K562 (cell line): Measurements from ENCODE around the gene NTN3. TPM values are rescaled to one million over a fixed set of nuclear protein-coding genes. Genes with fewer than 3 reads are reported as not detected.

ENCODE experiments used
- ARID1B ChIP-seq: fragments of 450-650 bp; IDR thresholded peaks from 2 replicates; pipeline ENCODE4 v1.6.1; 2016; ENCODE audit warnings: antibody characterized with exemption, mild to moderate bottlenecking, inconsistent platforms
- ATF7 ChIP-seq: fragments of 450-650 bp; IDR thresholded peaks from 2 replicates; pipeline ENCODE4 v1.7.1; 2014; ENCODE audit warnings: mild to moderate bottlenecking, moderate library complexity
- BRD4 ChIP-seq: fragments of 200-600 bp; sonication (generic); IDR thresholded peaks from 2 replicates; pipeline ENCODE4 v1.6.1; 2017; ENCODE audit warnings: inconsistent platforms
- BRF1 ChIP-seq: IDR thresholded peaks from 3 replicates; pipeline ENCODE4 v1.6.1; 2011; ENCODE audit warnings: borderline replicate concordance, mild to moderate bottlenecking; ENCODE audit not compliant: insufficient read length; ENCODE audit errors: extremely low read depth
- FOXA1 ChIP-seq: fragments of 450-650 bp; IDR thresholded peaks from 2 replicates; pipeline ENCODE4 v1.6.1; 2016; ENCODE audit warnings: mild to moderate bottlenecking, borderline replicate concordance
- MAFF ChIP-seq: IDR thresholded peaks from 2 replicates; pipeline ENCODE4 v1.6.1; 2012; ENCODE audit warnings: low read length, improper control_type of control experiment
- MBD2 ChIP-seq: sonication (generic); IDR thresholded peaks from 2 replicates; pipeline ENCODE4 v1.6.1; 2016; ENCODE audit warnings: low read depth, borderline replicate concordance
- NFE2L1 ChIP-seq: fragments of 450-650 bp; IDR thresholded peaks from 2 replicates; pipeline ENCODE4 v1.6.1; 2016; ENCODE audit warnings: missing genetic modification characterization, low read depth, mild to moderate bottlenecking, missing compliant biosample characterization, moderate library complexity, borderline replicate concordance
- PURB ChIP-seq: sonication (generic); formaldehyde crosslinking; IDR thresholded peaks from 2 replicates; pipeline ENCODE4 v1.9.0; 2021; ENCODE audit warnings: low read depth, mild to moderate bottlenecking, missing genetic modification reagents
- RAD51 ChIP-seq: fragments of 450-650 bp; IDR thresholded peaks from 2 replicates; pipeline ENCODE4 v1.7.1; 2016; ENCODE audit warnings: low read depth, mild to moderate bottlenecking, borderline replicate concordance
- RB1 ChIP-seq: fragments of 450-650 bp; IDR thresholded peaks from 2 replicates; pipeline ENCODE4 v1.6.1; 2017; ENCODE audit warnings: low read depth, mild to moderate bottlenecking
- RBM14 ChIP-seq: fragments of 200-400 bp; formaldehyde crosslinking; IDR thresholded peaks from 2 replicates; pipeline ENCODE4 v1.6.1; 2018; ENCODE audit warnings: low read depth, mild to moderate bottlenecking, low read length, moderate library complexity, borderline replicate concordance; ENCODE audit not compliant: insufficient read depth
- RBM17 ChIP-seq: fragments of 200-400 bp; formaldehyde crosslinking; IDR thresholded peaks from 2 replicates; pipeline ENCODE4 v1.6.1; 2017; ENCODE audit warnings: low read depth, mild to moderate bottlenecking, low read length, borderline replicate concordance
- SIRT6 ChIP-seq: IDR thresholded peaks from one replicate; pipeline ENCODE4 v1.6.1; 2012; ENCODE audit warnings: low read depth, mild to moderate bottlenecking, control low read depth, inconsistent platforms, low read length, moderate library complexity
- SIX5 ChIP-seq, 2 experiments: IDR thresholded peaks; 2 replicates each; pipeline ENCODE4 v1.6.1; 2011; ENCODE audit warnings: low read length in 2 of 2, borderline replicate concordance in 1 of 2, low read depth in 1 of 2, mild to moderate bottlenecking in 1 of 2, moderate library complexity in 1 of 2; ENCODE audit not compliant: insufficient read depth in 1 of 2
- TBL1XR1 ChIP-seq, 2 experiments: IDR thresholded peaks; 2 replicates each; pipeline ENCODE4 v1.6.1; 2012; ENCODE audit warnings: improper control_type of control experiment in 2 of 2, low read length in 2 of 2, mild to moderate bottlenecking in 1 of 2
- ZNF232 ChIP-seq: sonication (generic); formaldehyde crosslinking; IDR thresholded peaks from 2 replicates; pipeline ENCODE4 v1.8.0; 2022; ENCODE audit warnings: mild to moderate bottlenecking, missing genetic modification reagents
- ZNF316 ChIP-seq: fragments of 450-650 bp; IDR thresholded peaks from 2 replicates; pipeline ENCODE4 v1.6.1; 2016
- polyA plus RNA-seq, 8 experiments: library from polyadenylated mRNA; depleted of rRNA in 4 of 8; stranded (reverse) in 5 of 8; unstranded in 3 of 8; fragments of >200 nt; fragmentation: Nextera tagmentation in 2 of 8; fragmentation: Illumina TruSeq in 1 of 8; extraction: Ambion mirVana in 2 of 8; extraction: Trizol in 1 of 8; gene quantifications; 2 replicates each; pipeline versions ENCODE4 v1.2.1 to v1.2.3, GENCODE V29; 2011 to 2014; ENCODE audit warnings: inconsistent platforms in 1 of 8, missing spikeins in 1 of 8
- total RNA-seq, 7 experiments: library from RNA; depleted of rRNA in 6 of 7; stranded (reverse); fragments of >200 nt in 6 of 7; fragmentation: Illumina TruSeq in 2 of 7; extraction: Trizol in 2 of 7; gene quantifications; 2 replicates each; pipeline versions ENCODE4 v1.2.1 to v1.2.3, GENCODE V29; 2011 to 2021; ENCODE audit warnings: low replicate concordance in 1 of 7
- TF ChIP-seq, protein P1 (sequence below): fragments of 450-650 bp; IDR thresholded peaks from 2 replicates; pipeline ENCODE4 v1.6.1; 2014; ENCODE audit warnings: low read depth, mild to moderate bottlenecking, moderate library complexity, borderline replicate concordance
- TF ChIP-seq, protein P2 (sequence below): fragments of 250-450 bp; sonication (Bioruptor Pico); IDR thresholded peaks from 2 replicates; pipeline ENCODE4 v1.8.0; 2022; ENCODE audit warnings: inconsistent platforms, mild to moderate bottlenecking, moderate library complexity, borderline replicate concordance
- TF ChIP-seq, protein P3 (sequence below): fragments of 450-650 bp; formaldehyde crosslinking; conservative IDR thresholded peaks from 2 replicates; pipeline ENCODE4 v1.4.0; 2022; ENCODE audit warnings: mild to moderate bottlenecking, missing genetic modification characterization
- TF ChIP-seq, protein P4 (sequence below): fragments of 250-450 bp; sonication (Bioruptor Pico); IDR thresholded peaks from 2 replicates; pipeline ENCODE4 v1.9.0; 2021; ENCODE audit warnings: mild to moderate bottlenecking, inconsistent platforms

NTN3 gene
- total and polyA plus RNA-seq, 9 of the 15 experiments (the other 6 are each of a cell fraction or from before 2014, with no cell fraction given): not detected

DNA sequence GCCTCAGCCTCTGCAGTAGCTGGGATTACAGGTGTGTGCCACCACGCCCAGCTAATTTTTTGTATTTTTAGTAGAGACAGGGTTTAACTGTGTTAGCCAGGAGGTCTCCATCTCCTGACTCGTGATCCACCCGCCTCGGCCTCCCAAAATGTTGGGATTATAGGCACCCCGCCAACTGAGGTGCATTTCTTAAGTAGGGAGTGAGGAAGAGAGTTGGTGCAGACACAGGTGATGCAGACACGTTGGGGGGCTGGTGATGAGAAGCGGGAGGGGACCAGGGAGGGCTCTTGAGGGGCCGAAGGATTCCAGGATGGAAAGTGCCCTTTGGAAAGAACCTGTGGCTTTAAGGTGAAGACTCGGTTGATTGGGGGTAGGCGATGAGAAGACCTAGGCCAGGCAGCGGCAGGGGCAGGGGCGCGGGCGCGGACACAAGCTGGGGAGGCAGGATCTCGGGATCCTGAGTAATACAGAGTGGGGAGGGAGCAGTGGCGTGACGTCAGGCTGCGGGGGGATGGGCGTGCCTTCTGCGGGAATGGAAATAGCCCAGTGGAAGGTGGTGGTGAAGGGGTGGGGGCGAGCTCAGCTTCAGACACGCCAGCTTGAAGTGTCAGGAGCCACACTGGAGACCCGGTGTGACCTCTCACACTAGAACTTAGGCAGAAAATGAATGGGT is 40.2 kb downstream of the NTN3 start (continued):
- no peak for TF ChIP-seq BRD4
- TF ChIP-seq ZNF232 (CRISPR knock-in tag): no peak
- TF ChIP-seq ZNF316: no peak
- TF ChIP-seq, protein P1, sequence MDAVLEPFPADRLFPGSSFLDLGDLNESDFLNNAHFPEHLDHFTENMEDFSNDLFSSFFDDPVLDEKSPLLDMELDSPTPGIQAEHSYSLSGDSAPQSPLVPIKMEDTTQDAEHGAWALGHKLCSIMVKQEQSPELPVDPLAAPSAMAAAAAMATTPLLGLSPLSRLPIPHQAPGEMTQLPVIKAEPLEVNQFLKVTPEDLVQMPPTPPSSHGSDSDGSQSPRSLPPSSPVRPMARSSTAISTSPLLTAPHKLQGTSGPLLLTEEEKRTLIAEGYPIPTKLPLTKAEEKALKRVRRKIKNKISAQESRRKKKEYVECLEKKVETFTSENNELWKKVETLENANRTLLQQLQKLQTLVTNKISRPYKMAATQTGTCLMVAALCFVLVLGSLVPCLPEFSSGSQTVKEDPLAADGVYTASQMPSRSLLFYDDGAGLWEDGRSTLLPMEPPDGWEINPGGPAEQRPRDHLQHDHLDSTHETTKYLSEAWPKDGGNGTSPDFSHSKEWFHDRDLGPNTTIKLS: no peak
- TF ChIP-seq, protein P2, sequence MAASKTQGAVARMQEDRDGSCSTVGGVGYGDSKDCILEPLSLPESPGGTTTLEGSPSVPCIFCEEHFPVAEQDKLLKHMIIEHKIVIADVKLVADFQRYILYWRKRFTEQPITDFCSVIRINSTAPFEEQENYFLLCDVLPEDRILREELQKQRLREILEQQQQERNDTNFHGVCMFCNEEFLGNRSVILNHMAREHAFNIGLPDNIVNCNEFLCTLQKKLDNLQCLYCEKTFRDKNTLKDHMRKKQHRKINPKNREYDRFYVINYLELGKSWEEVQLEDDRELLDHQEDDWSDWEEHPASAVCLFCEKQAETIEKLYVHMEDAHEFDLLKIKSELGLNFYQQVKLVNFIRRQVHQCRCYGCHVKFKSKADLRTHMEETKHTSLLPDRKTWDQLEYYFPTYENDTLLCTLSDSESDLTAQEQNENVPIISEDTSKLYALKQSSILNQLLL (CRISPR knock-in tag): no peak
- no peak for TF ChIP-seq BRF1
- peak; percentile 89 for TF ChIP-seq ATF7
- no peak for TF ChIP-seq SIX5 (IDR thresholded peaks at IDR 0.05; ENCODE audit: borderline replicate concordance in 1 of 2, insufficient read depth in 1 of 2, low read depth in 1 of 2, low read length in 2 of 2)
- TF ChIP-seq FOXA1: no peak
- no peak for TF ChIP-seq SIRT6
- no peak for TF ChIP-seq RAD51
- peak; percentile 12; the same call in 1 of the 2 replicates for TF ChIP-seq RB1
- TF ChIP-seq, protein P3, sequence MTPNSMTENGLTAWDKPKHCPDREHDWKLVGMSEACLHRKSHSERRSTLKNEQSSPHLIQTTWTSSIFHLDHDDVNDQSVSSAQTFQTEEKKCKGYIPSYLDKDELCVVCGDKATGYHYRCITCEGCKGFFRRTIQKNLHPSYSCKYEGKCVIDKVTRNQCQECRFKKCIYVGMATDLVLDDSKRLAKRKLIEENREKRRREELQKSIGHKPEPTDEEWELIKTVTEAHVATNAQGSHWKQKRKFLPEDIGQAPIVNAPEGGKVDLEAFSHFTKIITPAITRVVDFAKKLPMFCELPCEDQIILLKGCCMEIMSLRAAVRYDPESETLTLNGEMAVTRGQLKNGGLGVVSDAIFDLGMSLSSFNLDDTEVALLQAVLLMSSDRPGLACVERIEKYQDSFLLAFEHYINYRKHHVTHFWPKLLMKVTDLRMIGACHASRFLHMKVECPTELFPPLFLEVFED (CRISPR knock-in tag): no peak
- TF ChIP-seq MAFF: no peak
- TF ChIP-seq PURB: no peak
- TF ChIP-seq NFE2L1: no peak
- no peak for TF ChIP-seq MBD2
- no peak for TF ChIP-seq RBM14
- peak; percentile 26 for TF ChIP-seq ARID1B
- TF ChIP-seq, protein P4, sequence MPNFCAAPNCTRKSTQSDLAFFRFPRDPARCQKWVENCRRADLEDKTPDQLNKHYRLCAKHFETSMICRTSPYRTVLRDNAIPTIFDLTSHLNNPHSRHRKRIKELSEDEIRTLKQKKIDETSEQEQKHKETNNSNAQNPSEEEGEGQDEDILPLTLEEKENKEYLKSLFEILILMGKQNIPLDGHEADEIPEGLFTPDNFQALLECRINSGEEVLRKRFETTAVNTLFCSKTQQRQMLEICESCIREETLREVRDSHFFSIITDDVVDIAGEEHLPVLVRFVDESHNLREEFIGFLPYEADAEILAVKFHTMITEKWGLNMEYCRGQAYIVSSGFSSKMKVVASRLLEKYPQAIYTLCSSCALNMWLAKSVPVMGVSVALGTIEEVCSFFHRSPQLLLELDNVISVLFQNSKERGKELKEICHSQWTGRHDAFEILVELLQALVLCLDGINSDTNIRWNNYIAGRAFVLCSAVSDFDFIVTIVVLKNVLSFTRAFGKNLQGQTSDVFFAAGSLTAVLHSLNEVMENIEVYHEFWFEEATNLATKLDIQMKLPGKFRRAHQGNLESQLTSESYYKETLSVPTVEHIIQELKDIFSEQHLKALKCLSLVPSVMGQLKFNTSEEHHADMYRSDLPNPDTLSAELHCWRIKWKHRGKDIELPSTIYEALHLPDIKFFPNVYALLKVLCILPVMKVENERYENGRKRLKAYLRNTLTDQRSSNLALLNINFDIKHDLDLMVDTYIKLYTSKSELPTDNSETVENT (CRISPR knock-in tag): no peak
- no peak for TF ChIP-seq RBM17
- TF ChIP-seq TBL1XR1 (IDR thresholded peaks at IDR 0.05; ENCODE audit: low read length in 2 of 2): no peak
